C1 segment of cervical spinal cord (tissue), 14 donors: ENCODE measurements around the gene TMEM9.
A peak's percentile ranks its signal among the peaks of the same experiment; 100 is the strongest.

Experiments
- DNase-seq, 14 donors: peaks; one replicate each; lab custom pipeline; 2025; lab: John Stamatoyannopoulos, UW

TMEM9 gene

GRCh38 chr1:201145816-201146215 lies 8.5 kb downstream of the TMEM9 start:
- no peak for DNase-seq

GRCh38 chr1:201145132-201145531 lies 9.1 kb downstream of the TMEM9 start:
- no peak for DNase-seq

GRCh38 chr1:201144701-201145100 lies 9.6 kb downstream of the TMEM9 start:
- no peak for DNase-seq

DNA sequence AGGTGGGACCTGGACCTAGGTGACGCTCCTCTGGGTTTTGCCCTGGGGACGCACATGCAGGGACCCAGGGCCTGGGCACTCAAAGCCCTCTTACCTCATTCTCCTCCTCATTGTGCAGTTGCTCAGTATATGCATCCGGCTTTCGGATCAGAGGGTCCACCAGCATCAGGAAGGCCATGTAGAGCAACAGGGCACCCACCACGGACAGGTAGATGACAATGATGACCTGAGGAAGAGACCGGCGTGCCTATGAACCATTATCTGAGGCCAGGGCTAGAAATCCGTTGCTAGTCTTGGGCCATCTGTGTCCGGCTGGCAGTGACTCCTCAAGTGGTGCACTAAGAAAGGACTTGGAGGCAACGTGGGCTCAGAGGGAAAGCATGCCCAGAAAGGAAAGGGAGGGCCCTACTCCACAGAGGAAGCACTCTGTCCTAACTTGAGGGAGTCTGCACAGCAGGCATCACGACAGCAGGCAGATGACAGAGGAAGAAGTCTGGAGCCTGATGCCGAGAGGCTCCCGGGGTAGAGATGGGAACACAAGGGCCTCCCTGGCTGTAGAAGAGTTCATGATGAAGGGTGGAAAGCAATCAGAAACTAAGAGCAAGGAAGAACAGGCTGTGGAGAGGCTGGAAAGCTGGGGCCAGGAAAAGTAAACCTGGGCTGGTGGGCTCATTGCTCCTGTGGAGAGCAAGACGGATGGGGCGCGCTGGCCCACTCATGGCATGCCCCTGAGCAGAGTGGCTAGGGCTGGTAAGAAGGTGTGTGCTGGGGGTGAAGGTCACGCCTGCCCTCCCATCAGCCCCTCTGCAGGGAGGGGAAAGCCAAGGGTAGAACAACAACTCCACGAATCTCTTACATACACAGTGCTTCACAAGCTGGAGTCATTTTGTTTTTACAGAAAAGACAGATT lies 10.3 kb downstream of the TMEM9 start:
- DNase-seq: peak in 1 of 14 donors; percentile 28

DNA sequence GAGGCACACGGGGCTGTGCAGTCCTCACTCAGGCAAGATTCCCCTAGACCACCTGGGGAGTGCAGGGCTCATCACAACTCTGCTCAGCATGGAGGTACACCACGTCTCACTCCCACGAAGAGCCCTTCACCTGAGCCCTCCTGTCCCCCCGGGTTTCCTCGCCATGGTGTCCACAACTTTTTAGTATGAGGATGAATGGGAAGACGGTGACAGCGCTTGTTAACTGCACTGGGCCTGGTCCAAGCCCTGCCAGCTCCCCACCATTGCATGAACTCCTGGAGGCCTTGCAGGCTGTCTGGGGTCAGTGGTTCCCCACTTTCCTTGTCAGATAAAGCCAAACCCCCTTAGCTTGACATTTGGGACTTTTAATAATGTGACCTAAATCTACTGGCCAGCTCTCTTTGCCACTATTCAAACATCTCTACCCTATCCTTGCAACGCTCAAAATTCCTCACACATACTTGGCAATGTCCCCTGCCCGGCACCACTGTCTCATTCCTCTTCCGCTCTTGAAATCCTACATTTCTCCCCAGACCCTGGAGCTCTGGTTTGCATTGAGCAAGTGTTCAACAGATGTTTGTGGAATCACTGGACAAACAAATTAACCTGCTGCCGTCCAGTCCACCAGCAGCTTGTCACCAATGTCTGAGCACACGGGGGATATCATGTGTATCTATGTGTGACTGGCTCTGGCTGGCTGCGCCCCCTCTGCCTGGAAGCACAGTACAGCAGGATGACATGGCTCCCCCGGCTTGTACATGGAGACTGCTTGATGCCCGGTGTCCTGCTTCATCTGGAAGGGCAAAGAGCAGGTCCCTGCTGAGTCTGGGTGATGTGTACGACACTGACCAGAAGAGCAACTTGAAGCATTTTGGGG lies 11.2 kb downstream of the TMEM9 start:
- DNase-seq: no peak

GRCh38 chr1:201142011-201142848 lies 12.0 kb downstream of the TMEM9 start:
- DNase-seq: peak in 1 of 14 donors; percentile 15

- no peak for DNase-seq
These were observed 12.9 kb downstream of the TMEM9 start for GRCh38 chr1:201141418-201141817.

- DNase-seq: no peak
These were observed 13.4 kb downstream of the TMEM9 start for GRCh38 chr1:201140941-201141260.

GRCh38 chr1:201140235-201140940 lies 13.9 kb downstream of the TMEM9 start:
- no peak for DNase-seq

- DNase-seq: no peak
These were observed 14.5 kb downstream of the TMEM9 start for GRCh38 chr1:201139756-201140155.

- DNase-seq: no peak
These were observed 15.0 kb downstream of the TMEM9 start for GRCh38 chr1:201139306-201139705.

DNA sequence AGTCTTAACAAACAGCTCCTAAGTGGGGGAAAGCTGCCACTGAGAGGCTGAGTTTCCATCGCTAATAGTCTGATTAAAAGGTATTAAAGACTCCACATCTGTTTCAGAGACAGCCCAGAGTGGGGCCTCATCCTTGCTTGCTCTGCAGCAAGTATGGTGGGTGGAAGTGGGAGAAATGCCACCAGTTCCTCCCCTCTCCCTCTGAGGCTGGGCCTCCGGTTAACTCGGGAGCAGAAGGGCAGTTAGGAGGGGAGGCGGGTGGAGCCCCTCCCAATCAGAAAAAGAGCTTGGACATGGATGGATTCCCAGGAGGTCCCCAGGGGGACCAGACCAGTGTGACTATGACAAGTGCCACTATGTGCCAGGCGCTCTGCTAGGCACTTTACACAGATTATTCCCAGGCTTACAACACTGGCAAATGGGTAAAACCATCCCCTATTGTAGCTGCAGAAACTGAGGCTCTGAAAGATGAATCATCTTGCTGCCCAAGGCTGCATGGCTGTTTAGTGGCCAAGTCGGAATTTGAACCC lies 15.9 kb downstream of the TMEM9 start:
- peak in 2 of 14 donors; percentile 9 to 12 for DNase-seq

- peak in 9 of 14 donors; percentile 5 to 74 (median 36) for DNase-seq
These were observed 16.5 kb downstream of the TMEM9 start for GRCh38 chr1:201137579-201138310.

- no peak for DNase-seq
These were observed 17.3 kb downstream of the TMEM9 start for GRCh38 chr1:201137024-201137392.

DNA sequence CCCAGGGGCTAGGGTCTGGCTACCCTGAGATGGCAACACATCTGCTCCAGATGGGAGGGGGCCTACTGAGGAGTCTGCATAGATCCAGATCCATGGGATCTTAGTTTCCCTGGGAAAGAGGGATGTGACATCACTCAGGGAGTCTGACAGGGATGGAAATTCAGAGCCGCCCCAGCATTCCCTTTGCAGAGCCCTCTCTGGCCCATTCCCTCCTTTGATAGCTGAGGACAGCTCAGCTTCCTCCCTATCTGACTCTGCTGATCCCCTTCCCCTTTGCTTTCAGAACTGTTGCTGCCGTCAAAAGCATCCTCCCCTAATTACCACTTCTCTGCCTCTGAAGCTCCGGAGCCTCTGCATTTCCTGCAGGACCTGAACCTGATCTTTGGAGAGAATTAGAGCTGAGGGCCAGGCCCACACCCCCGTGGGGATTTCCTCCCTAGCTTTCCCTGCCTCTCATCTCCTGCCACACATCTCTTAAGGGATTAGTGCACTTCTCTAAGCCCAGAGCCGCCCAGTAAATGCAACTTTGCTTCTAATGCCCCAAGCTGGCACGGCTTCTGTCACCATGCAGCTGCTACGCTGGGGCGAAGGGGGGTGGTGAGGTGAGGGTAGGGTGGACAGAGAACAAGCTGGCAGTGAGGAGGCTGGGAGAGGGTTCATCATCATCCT lies 17.8 kb downstream of the TMEM9 start:
- no peak for DNase-seq

GRCh38 chr1:201134405-201134804 lies 19.9 kb downstream of the TMEM9 start:
- DNase-seq: no peak

- no peak for DNase-seq
These were observed 22.9 kb downstream of the TMEM9 start for GRCh38 chr1:201131398-201131797.

DNA sequence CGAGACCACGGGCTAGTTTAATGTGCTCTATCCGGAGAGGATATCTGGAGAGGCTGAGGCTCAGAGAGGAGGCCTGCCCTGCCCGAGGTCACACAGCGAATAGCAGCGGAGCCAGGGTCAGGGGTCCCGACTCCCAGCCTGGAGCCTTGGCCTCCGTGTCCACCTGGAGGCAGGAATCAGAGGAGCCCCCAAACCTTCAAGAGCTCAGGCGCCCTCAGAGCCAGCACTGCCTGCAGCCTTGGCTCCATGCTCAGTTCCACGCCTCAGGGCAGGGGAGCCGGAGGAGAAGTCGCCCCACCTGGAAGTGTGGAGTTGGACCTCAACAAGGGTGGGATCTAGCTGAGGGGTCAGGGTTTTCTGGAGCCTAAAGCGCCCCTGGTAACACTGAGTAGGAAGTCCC lies 25.3 kb downstream of the TMEM9 start:
- no peak for DNase-seq

GRCh38 chr1:201128476-201128875 lies 25.8 kb downstream of the TMEM9 start:
- DNase-seq: no peak
